HCT116 (cell line): ENCODE measurements around the gene GALNT16. TPM values are rescaled to one million over a fixed set of nuclear protein-coding genes. Genes with fewer than 3 reads are reported as not detected.

Experiments
- ATAC-seq: fragments of 200-7000 bp; cut with Tn5 transposase; 2 replicates; pipeline ENCODE4 v1.9.1; 2020; ENCODE audit warnings: mild to moderate bottlenecking, moderate library complexity
- BruUV-seq: library from RNA; stranded (reverse); fragments of 400-500 nt; replicated peaks from 2 replicates; lab custom pipeline; 2021; lab: Mats Ljungman, UMichigan
- CTCF ChIA-PET: fragments of 300-600 bp; sonication (Branson Sonifier 250); formaldehyde crosslinking; loops from one replicate; lab custom pipeline; 2021; ENCODE audit warnings: antibody characterized with exemption; lab: Charles Lee
- POLR2A ChIA-PET: fragments of 300-600, 350-600 bp; sonication (Branson Sonifier 250); formaldehyde crosslinking; loops from one replicate; lab custom pipeline; 2021; ENCODE audit warnings: antibody characterized with exemption; lab: Charles Lee
- RAD21 ChIA-PET, 2 experiments: fragments of 300-600 bp; sonication (Branson Sonifier 250); formaldehyde crosslinking; loops; one replicate each; lab custom pipeline; 2023; ENCODE audit warnings: low total read pairs in 2 of 2; ENCODE audit not compliant: uncharacterized antibody in 2 of 2, unreplicated experiment in 2 of 2, low non-redundant PET in 1 of 2; lab: Charles Lee
- DNase-seq: peaks from one replicate; pipeline ENCODE4 v3.0.0-alpha.2; 2010; ENCODE audit warnings: low read depth, low spot score
- H2AFZ ChIP-seq: fragments of 200-600 bp; shearing (Covaris generic), sonication (generic); 2 replicates; pipeline ENCODE4 v1.6.1; 2017; ENCODE audit warnings: low read depth, mixed run types, mixed read lengths, antibody characterized with exemption, low read length; ENCODE audit not compliant: poor library complexity, severe bottlenecking
- H3K27ac ChIP-seq: 2 replicates; pipeline ENCODE4 v1.5.1; 2012; ENCODE audit warnings: low read depth, low read length
- H3K27me3 ChIP-seq: fragments of 200-600 bp; sonication (generic); 2 replicates; pipeline ENCODE4 v1.6.1; 2016; ENCODE audit warnings: mixed run types, low read length, mixed read lengths; ENCODE audit not compliant: insufficient read depth
- H3K36me3 ChIP-seq, 2 experiments: fragments of 200-500 bp in 1 of 2; fragments of 200-600 bp in 1 of 2; sonication (Bioruptor generic) in 1 of 2; sonication (generic) in 1 of 2; 2 replicates each; pipeline versions ENCODE4 v1.5.1 to v1.6.1; 2014 to 2016; ENCODE audit warnings: low read length in 2 of 2, inconsistent platforms in 1 of 2, mixed read lengths in 1 of 2, mixed run types in 1 of 2; ENCODE audit not compliant: insufficient read depth in 2 of 2, control insufficient read depth in 1 of 2
- H3K4me1 ChIP-seq, 2 experiments: fragments of 200-600 bp in 1 of 2; sonication (generic) in 1 of 2; 2 replicates each; pipeline versions ENCODE4 v1.5.1 to v1.6.1; 2012 to 2017; ENCODE audit warnings: low read length in 2 of 2, inconsistent platforms in 1 of 2, mild to moderate bottlenecking in 1 of 2, mixed read lengths in 1 of 2, mixed run types in 1 of 2, moderate library complexity in 1 of 2; ENCODE audit not compliant: insufficient read depth in 2 of 2, control insufficient read depth in 1 of 2
- H3K4me2 ChIP-seq: fragments of 200-600 bp; sonication (generic); 2 replicates; pipeline ENCODE4 v1.6.1; 2017; ENCODE audit warnings: mixed run types, low read length, mixed read lengths
- H3K4me3 ChIP-seq, 2 experiments: fragments of 200-600 bp in 1 of 2; sonication (generic) in 1 of 2; replicated peaks in 1 of 2; 2 replicates each; pipeline ENCODE4 v1.5.1; 2011 to 2016; ENCODE audit warnings: low read length in 2 of 2, control low read depth in 1 of 2, low read depth in 1 of 2, mild to moderate bottlenecking in 1 of 2, mixed read lengths in 1 of 2, mixed run types in 1 of 2
- H3K79me2 ChIP-seq: fragments of 200-600 bp; sonication (generic); 2 replicates; pipeline ENCODE4 v1.6.1; 2017; ENCODE audit warnings: mild to moderate bottlenecking, mixed run types, low read length, moderate library complexity, mixed read lengths; ENCODE audit not compliant: insufficient read depth
- H3K9ac ChIP-seq: fragments of 200-600 bp; sonication (generic); 2 replicates; pipeline ENCODE4 v1.6.1; 2016; ENCODE audit warnings: low read length, mixed read lengths
- H3K9me2 ChIP-seq: fragments of 200-600 bp; sonication (generic), shearing (Covaris generic); 2 replicates; pipeline ENCODE4 v1.6.1; 2017; ENCODE audit warnings: mixed run types, mild to moderate bottlenecking, moderate library complexity; ENCODE audit not compliant: insufficient read depth
- H3K9me3 ChIP-seq, 2 experiments: fragments of 200-500 bp in 1 of 2; fragments of 200-600 bp in 1 of 2; sonication (Bioruptor generic) in 1 of 2; sonication (generic) in 1 of 2; 2 replicates each; pipeline ENCODE4 v1.6.1; 2014 to 2017; ENCODE audit warnings: low read length in 2 of 2, mixed read lengths in 2 of 2, inconsistent platforms in 1 of 2, low read depth in 1 of 2, mild to moderate bottlenecking in 1 of 2, mixed run types in 1 of 2, moderate library complexity in 1 of 2; ENCODE audit not compliant: control insufficient read depth in 1 of 2, insufficient read depth in 1 of 2
- H4K20me1 ChIP-seq: fragments of 200-600 bp; sonication (generic), shearing (Covaris generic); 2 replicates; pipeline ENCODE4 v1.6.1; 2017; ENCODE audit warnings: mixed run types, mild to moderate bottlenecking, moderate library complexity; ENCODE audit not compliant: insufficient read depth
- ELF1 ChIP-seq: IDR thresholded peaks from 2 replicates; pipeline ENCODE4 v1.6.1; 2012; ENCODE audit warnings: low read depth, borderline replicate concordance
- EZH2 ChIP-seq: fragments of 200-600 bp; sonication (generic); IDR thresholded peaks from 2 replicates; pipeline ENCODE4 v1.6.1; 2017; ENCODE audit warnings: antibody characterized with exemption, mixed run types
- EZH2phosphoT487 ChIP-seq: fragments of 200-600 bp; IDR thresholded peaks from 2 replicates; pipeline ENCODE4 v1.6.1; 2018; ENCODE audit warnings: antibody characterized with exemption, borderline replicate concordance
- FOSL1 ChIP-seq: IDR thresholded peaks from 2 replicates; pipeline ENCODE4 v1.6.1; 2012; ENCODE audit warnings: low read depth
- JUND ChIP-seq: IDR thresholded peaks from 2 replicates; pipeline ENCODE4 v1.6.1; 2012
- POLR2A ChIP-seq: IDR thresholded peaks from 2 replicates; pipeline ENCODE4 v1.7.0; 2011; ENCODE audit warnings: borderline replicate concordance; ENCODE audit not compliant: insufficient read depth, insufficient read length; ENCODE audit errors: extremely low read depth
- POLR2AphosphoS5 ChIP-seq: IDR thresholded peaks from 2 replicates; pipeline ENCODE4 v1.6.1; 2011; ENCODE audit warnings: mild to moderate bottlenecking, low read depth, low read length, moderate library complexity
- RAD21 ChIP-seq: IDR thresholded peaks from 2 replicates; pipeline ENCODE4 v1.6.1; 2012; ENCODE audit warnings: low read depth, mild to moderate bottlenecking
- SIN3A ChIP-seq: IDR thresholded peaks from 2 replicates; pipeline ENCODE4 v1.6.1; 2012; ENCODE audit warnings: low read depth
- SRF ChIP-seq: IDR thresholded peaks from 2 replicates; pipeline ENCODE4 v1.6.1; 2012; ENCODE audit warnings: low read depth
- TCF7L2 ChIP-seq: IDR thresholded peaks from 2 replicates; pipeline ENCODE4 v1.7.0; 2011; ENCODE audit warnings: borderline replicate concordance, inconsistent platforms; ENCODE audit not compliant: insufficient read depth, insufficient read length; ENCODE audit errors: extremely low read depth
- YY1 ChIP-seq: IDR thresholded peaks from 2 replicates; pipeline ENCODE4 v1.6.1; 2011; ENCODE audit warnings: low read length, low read depth, moderate library complexity, mild to moderate bottlenecking; ENCODE audit not compliant: insufficient replicate concordance; ENCODE audit errors: extremely low read depth
- ZFX ChIP-seq: fragments of 450-650 bp; IDR thresholded peaks from 2 replicates; pipeline ENCODE4 v1.6.1; 2017
- ZNF274 ChIP-seq: fragments of 200-500 bp; sonication (Bioruptor generic); IDR thresholded peaks from 2 replicates; pipeline ENCODE4 v1.6.1; 2014; ENCODE audit warnings: mild to moderate bottlenecking, low read depth, low read length, inconsistent platforms
- intact Hi-C: fragments of 100-400 bp; cut with micrococcal nuclease; formaldehyde crosslinking; loops from 2 replicates; pipeline ENCODE4 v1.10.0; 2022
- total RNA-seq: library from RNA; stranded (reverse); gene quantifications from one replicate; pipeline ENCODE4 v1.2.1, GENCODE V29; 2021; ENCODE audit not compliant: unreplicated experiment
- TF ChIP-seq, protein P1 (sequence below): IDR thresholded peaks from 2 replicates; pipeline ENCODE4 v1.6.1; 2012
- TF ChIP-seq, protein P2 (sequence below): IDR thresholded peaks from 2 replicates; pipeline ENCODE4 v1.6.1; 2011; ENCODE audit warnings: mild to moderate bottlenecking, low read length, moderate library complexity; ENCODE audit not compliant: insufficient replicate concordance; ENCODE audit errors: extremely low read depth

The GALNT16 gene
- total RNA-seq, 1 experiment from 2014 or later, result 0.32 TPM

DNA sequence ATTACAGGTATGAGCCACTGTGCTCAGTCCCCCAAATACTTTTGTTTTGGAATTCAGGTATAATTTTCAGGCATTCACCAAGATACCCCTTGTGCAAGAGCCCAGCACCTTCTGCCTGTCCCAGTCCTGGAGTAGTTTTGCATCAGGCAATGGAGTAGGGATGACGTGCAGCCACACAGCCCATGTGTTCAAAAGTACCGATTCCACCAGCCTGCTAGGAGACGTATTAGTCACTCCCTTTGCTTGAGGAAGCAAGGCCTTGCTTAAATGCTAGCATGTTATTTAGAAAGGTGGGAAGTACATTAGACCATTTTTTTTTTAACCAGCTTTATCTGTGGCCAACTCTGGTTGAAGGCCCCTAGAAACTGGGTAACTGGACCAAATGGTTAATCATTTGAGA, 15.0 kb upstream of the GALNT16 start:
- no TSS peak for BruUV-seq
- H3K27ac ChIP-seq, result no peak overlapping the region
- RAD21 ChIA-PET, result no interaction called here
- no peak overlapping the region for H3K9ac ChIP-seq
- no peak for DNase-seq
- H3K9me2 ChIP-seq, result no peaks in the 10 kb centered on the region
- H3K36me3 ChIP-seq, result peaks cover 0 to 4% of the 10 kb centered on the region in 2 experiments; a peak in 1 of 4 replicates
- no peak overlapping the region for H3K4me3 ChIP-seq
- H3K4me2 ChIP-seq, result no peak overlapping the region
- H2AFZ ChIP-seq, result no peak overlapping the region
- no peak for ATAC-seq
- TF ChIP-seq POLR2AphosphoS5 (no peak), JUND (no peak), SRF (no peak), EZH2phosphoT487 (no peak), ELF1 (no peak), SIN3A (no peak), TCF7L2 (no peak)
- TF ChIP-seq, protein P1, sequence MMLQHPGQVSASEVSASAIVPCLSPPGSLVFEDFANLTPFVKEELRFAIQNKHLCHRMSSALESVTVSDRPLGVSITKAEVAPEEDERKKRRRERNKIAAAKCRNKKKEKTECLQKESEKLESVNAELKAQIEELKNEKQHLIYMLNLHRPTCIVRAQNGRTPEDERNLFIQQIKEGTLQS, result no peak
- POLR2A ChIA-PET, result no interaction called here
- no peaks in the 10 kb centered on the region for H3K9me3 ChIP-seq
- H4K20me1 ChIP-seq, result no peaks in the 10 kb centered on the region
- intact Hi-C loops, result loop anchor here (5.0 kb wide), 2 partner anchors 118 to 232 kb away; no protein-coding TSS in a partner anchor
- no peaks in the 10 kb centered on the region for H3K4me1 ChIP-seq
- no peaks in the 10 kb centered on the region for H3K27me3 ChIP-seq
- CTCF ChIA-PET, result no interaction called here
- H3K79me2 ChIP-seq, result no peaks in the 10 kb centered on the region

DNA sequence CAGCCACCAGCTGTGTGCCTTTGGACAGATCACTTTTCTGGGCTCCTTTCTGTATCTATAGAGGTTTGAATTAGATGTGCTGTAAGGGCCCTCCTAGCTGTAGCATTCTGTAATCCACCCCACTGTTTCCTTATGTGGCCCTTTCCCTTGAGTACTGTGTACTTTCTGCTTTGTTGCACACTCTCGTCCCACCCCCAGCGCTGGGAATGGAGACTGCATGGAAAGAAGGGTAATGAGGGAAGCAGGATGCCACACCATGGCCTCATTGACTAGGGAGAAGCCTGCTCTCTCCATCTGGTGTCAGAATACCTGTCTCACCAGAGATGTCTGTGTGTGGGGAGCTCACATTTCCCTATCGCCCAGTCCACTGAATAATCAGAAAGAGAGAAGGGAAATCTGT, 13.6 kb upstream of the GALNT16 start:
- intact Hi-C loops, result no loop called here
- H3K4me1 ChIP-seq, result no peaks in the 10 kb centered on the region
- no peak for DNase-seq
- H4K20me1 ChIP-seq, result no peaks in the 10 kb centered on the region
- no peaks in the 10 kb centered on the region for H3K9me3 ChIP-seq
- H3K9me2 ChIP-seq, result no peaks in the 10 kb centered on the region
- no peaks in the 10 kb centered on the region for H3K27me3 ChIP-seq
- H3K79me2 ChIP-seq, result no peaks in the 10 kb centered on the region
- no peak overlapping the region for H2AFZ ChIP-seq
- no peak overlapping the region for H3K4me2 ChIP-seq
- ChIA-PET CTCF (no interaction called here), POLR2A (no interaction called here), RAD21 (no interaction called here)
- H3K9ac ChIP-seq, result no peak overlapping the region
- no peak overlapping the region for H3K4me3 ChIP-seq
- H3K36me3 ChIP-seq, result no peaks in the 10 kb centered on the region
- no peak overlapping the region for H3K27ac ChIP-seq
- ATAC-seq, result no peak
- BruUV-seq, result no TSS peak
- TF ChIP-seq FOSL1, result no peak
- no peak for TF ChIP-seq TCF7L2
- TF ChIP-seq ZNF274, result no peak
- TF ChIP-seq JUND, result no peak
- no peak for TF ChIP-seq POLR2A
- TF ChIP-seq POLR2AphosphoS5, result no peak
- no peak for TF ChIP-seq RAD21
- TF ChIP-seq, protein P2, sequence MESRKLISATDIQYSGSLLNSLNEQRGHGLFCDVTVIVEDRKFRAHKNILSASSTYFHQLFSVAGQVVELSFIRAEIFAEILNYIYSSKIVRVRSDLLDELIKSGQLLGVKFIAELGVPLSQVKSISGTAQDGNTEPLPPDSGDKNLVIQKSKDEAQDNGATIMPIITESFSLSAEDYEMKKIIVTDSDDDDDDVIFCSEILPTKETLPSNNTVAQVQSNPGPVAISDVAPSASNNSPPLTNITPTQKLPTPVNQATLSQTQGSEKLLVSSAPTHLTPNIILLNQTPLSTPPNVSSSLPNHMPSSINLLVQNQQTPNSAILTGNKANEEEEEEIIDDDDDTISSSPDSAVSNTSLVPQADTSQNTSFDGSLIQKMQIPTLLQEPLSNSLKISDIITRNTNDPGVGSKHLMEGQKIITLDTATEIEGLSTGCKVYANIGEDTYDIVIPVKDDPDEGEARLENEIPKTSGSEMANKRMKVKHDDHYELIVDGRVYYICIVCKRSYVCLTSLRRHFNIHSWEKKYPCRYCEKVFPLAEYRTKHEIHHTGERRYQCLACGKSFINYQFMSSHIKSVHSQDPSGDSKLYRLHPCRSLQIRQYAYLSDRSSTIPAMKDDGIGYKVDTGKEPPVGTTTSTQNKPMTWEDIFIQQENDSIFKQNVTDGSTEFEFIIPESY, result no peak
- no peak for TF ChIP-seq ZFX
- TF ChIP-seq ELF1, result no peak
- TF ChIP-seq YY1, result no peak
- TF ChIP-seq EZH2, result no peak
